Measurements from ENCODE around the gene SNF8. TPM values are rescaled to one million over a fixed set of nuclear protein-coding genes. Genes with fewer than 3 reads are reported as not detected.
"Not testable (repeated sequence)": the region's sequence is repeated elsewhere in the genome, so short reads cannot be mapped to it uniquely, and the experiment has no call there.

SNF8 gene
- polyA plus RNA-seq, 3 donors: 71.0 to 172 (median 149) TPM

- 90 to 97% (median 96%) methylated on average over 16 of the region's 16 CpGs for WGBS, 3 donors
- not testable (repeated sequence) for H3K27ac ChIP-seq (ENCODE audit: low read depth, low read length)
Measured at GRCh38 chr17:48945261-48945651, 614 bp upstream of the SNF8 start.

GRCh38 chr17:48933035-48933434 lies 11.6 kb downstream of the SNF8 start:
- WGBS, 3 donors: 92 to 94% (median 92%) methylated on average over 6 of the region's 6 CpGs
- no peak overlapping the region for H3K27ac ChIP-seq (ENCODE audit: low read depth, low read length)

GRCh38 chr17:48930435-48930873 lies 14.2 kb downstream of the SNF8 start:
- WGBS, 3 donors: 39 to 58% (median 47%) methylated on average over 3 of the region's 3 CpGs
- no peak overlapping the region for H3K27ac ChIP-seq (ENCODE audit: low read depth, low read length)

- no peak overlapping the region for H3K27ac ChIP-seq (ENCODE audit: low read depth, low read length)
- WGBS, 3 donors: 28 to 63% (median 52%) methylated on average over 1 of the region's 1 CpG
Measured at GRCh38 chr17:48929812-48930165, 14.9 kb downstream of the SNF8 start.

- WGBS, 3 donors: 76 to 85% (median 79%) methylated on average over 6 of the region's 6 CpGs
- no peak overlapping the region for H3K27ac ChIP-seq (ENCODE audit: low read depth, low read length)
Measured at GRCh38 chr17:48928876-48929811, 15.5 kb downstream of the SNF8 start.

- 76 to 93% (median 76%) methylated on average over 6 of the region's 6 CpGs for WGBS, 3 donors
- H3K27ac ChIP-seq (ENCODE audit: low read depth, low read length): no peak overlapping the region
Measured at GRCh38 chr17:48927978-48928745, 16.5 kb downstream of the SNF8 start.

GRCh38 chr17:48925991-48926342 lies 18.7 kb downstream of the SNF8 start:
- WGBS, 3 donors: 25 to 67% (median 64%) methylated on average over 3 of the region's 3 CpGs
- no peak overlapping the region for H3K27ac ChIP-seq (ENCODE audit: low read depth, low read length)

- no peak overlapping the region for H3K27ac ChIP-seq (ENCODE audit: low read depth, low read length)
- 61 to 84% (median 74%) methylated on average over 4 of the region's 4 CpGs for WGBS, 3 donors
Measured at GRCh38 chr17:48925251-48925990, 19.2 kb downstream of the SNF8 start.

GRCh38 chr17:48915459-48916282 lies 29.0 kb downstream of the SNF8 start:
- WGBS, 3 donors: 66 to 89% (median 71%) methylated on average over 5 of the region's 5 CpGs
- no peak overlapping the region for H3K27ac ChIP-seq (ENCODE audit: low read depth, low read length)

GRCh38 chr17:48912476-48912875 lies 32.2 kb downstream of the SNF8 start:
- 93% methylated on average over 2 of the region's 2 CpGs for WGBS, 3 donors
- H3K27ac ChIP-seq (ENCODE audit: low read depth, low read length): no peak overlapping the region

- WGBS, 3 donors: 48 to 70% (median 68%) methylated on average over 2 of the region's 2 CpGs
- H3K27ac ChIP-seq (ENCODE audit: low read depth, low read length): no peak overlapping the region
Measured at GRCh38 chr17:48910370-48910769, 34.3 kb downstream of the SNF8 start.

GRCh38 chr17:48909783-48910182 lies 34.9 kb downstream of the SNF8 start:
- no peak overlapping the region for H3K27ac ChIP-seq (ENCODE audit: low read depth, low read length)
- 51 to 61% (median 51%) methylated on average over 4 of the region's 4 CpGs for WGBS, 3 donors

GRCh38 chr17:48908853-48909394 lies 35.7 kb downstream of the SNF8 start:
- WGBS, 3 donors: 2% methylated on average over 25 to 36 of the region's 36 CpGs
- H3K27ac ChIP-seq (ENCODE audit: low read depth, low read length): no peak overlapping the region

GRCh38 chr17:48908047-48908843 lies 36.4 kb downstream of the SNF8 start, which contains the start of gene UBE2Z:
UBE2Z (plus strand) TSS chr17:48908407; CDS start chr17:48908504, 97 bp downstream.
- no peak within 1 kb of the TSS for H3K27ac ChIP-seq (ENCODE audit: low read depth, low read length)
- 0 to 1% (median 0%) methylated on average over 33 to 80 of the region's 81 CpGs for WGBS, 3 donors

- WGBS, 3 donors: 38 to 45% (median 42%) methylated on average over 2 of the region's 2 CpGs
Measured at GRCh38 chr17:48907713-48908046, 37.0 kb downstream of the SNF8 start.

GRCh38 chr17:48905987-48906515 lies 38.6 kb downstream of the SNF8 start:
- 58 to 84% (median 68%) methylated on average over 9 of the region's 9 CpGs for WGBS, 3 donors
- H3K27ac ChIP-seq (ENCODE audit: low read depth, low read length): no peak overlapping the region

More at GRCh38 chr17:48907713-48908046, 37.0 kb downstream of the SNF8 start:
- no peak overlapping the region for H3K27ac ChIP-seq (ENCODE audit: low read depth, low read length)

- H3K27ac ChIP-seq (ENCODE audit: low read depth, low read length): no peak overlapping the region
- 89 to 90% (median 90%) methylated on average over 7 of the region's 7 CpGs for WGBS, 3 donors
Measured at GRCh38 chr17:48904428-48904827, 40.2 kb downstream of the SNF8 start.

All from adipose tissue (tissue), 3 donors.